Urinary bladder (tissue), 2 donors: ENCODE measurements around the gene CCDC198. TPM values are rescaled to one million over a fixed set of nuclear protein-coding genes. Genes with fewer than 3 reads are reported as not detected.

Experiments used
- polyA plus RNA-seq: library from polyadenylated mRNA; stranded (reverse); fragments of 200-250 nt; gene quantifications from one replicate; pipeline ENCODE4 v1.2.3, GENCODE V29; 2013
- total RNA-seq: library from RNA; depleted of rRNA; stranded (reverse); fragments of >200 nt; gene quantifications from one replicate; pipeline ENCODE4 v1.2.3, GENCODE V29; 2014
- donor health status: healthy.

The CCDC198 gene
- total and polyA plus RNA-seq, 2 donors, result 0.05 to 2.0 TPM

Other genes with a start within 250 kb of the CCDC198 start
- gene EXOC5, start 225.0 kb downstream of the CCDC198 start, total RNA-seq, result 94.6 TPM
- 26.3 TPM for gene EXOC5, start 225.0 kb downstream of the CCDC198 start, polyA plus RNA-seq
- 30.9 TPM for gene AP5M1, start 224.9 kb downstream of the CCDC198 start, total RNA-seq
- gene AP5M1, start 224.9 kb downstream of the CCDC198 start, polyA plus RNA-seq, result 16.7 TPM
- 40.9 TPM for gene NAA30, start 103.3 kb downstream of the CCDC198 start, total RNA-seq
- 10.3 TPM for gene NAA30, start 103.3 kb downstream of the CCDC198 start, polyA plus RNA-seq